HG02763 (cell line): ENCODE data around the gene NT5DC4.
A peak's percentile ranks its signal among the peaks of the same experiment; 100 is the strongest.

Experiments used
- ATAC-seq: cut with Tn5 transposase; IDR thresholded peaks from one replicate; pipeline ENCODE4 v1.9.1; 2021; ENCODE audit warnings: mild to moderate bottlenecking, moderate library complexity; ENCODE audit not compliant: unreplicated experiment

NT5DC4 gene

GRCh38 chr2:112782234-112782799 is 61.5 kb downstream of the NT5DC4 start:
- peak; percentile 87 for ATAC-seq

DNA sequence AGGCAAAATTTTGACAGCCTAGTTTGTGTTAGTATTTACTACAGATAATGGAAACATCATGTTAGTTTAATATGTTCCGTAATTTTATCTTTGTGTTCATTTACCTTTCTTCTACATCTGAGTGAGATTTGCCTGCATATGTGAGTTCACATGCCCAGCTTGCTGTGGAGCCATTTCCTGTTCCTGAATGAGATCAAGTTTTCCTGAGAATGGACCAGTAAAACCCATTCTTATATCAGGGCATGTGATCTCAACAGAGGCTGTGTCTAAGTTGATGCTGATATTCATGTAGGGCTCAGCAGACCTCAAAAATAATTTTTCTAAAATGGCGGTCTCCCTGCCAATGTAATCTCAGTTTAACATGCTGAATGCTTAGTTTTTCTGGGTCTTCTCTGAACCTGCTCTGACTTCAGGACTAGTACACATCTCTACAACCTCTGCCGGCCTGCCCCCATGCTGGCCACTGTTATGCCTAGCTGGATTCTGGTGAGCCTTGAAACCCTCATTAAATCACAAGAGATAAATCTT is 62.4 kb downstream of the NT5DC4 start:
- ATAC-seq, result no peak

DNA sequence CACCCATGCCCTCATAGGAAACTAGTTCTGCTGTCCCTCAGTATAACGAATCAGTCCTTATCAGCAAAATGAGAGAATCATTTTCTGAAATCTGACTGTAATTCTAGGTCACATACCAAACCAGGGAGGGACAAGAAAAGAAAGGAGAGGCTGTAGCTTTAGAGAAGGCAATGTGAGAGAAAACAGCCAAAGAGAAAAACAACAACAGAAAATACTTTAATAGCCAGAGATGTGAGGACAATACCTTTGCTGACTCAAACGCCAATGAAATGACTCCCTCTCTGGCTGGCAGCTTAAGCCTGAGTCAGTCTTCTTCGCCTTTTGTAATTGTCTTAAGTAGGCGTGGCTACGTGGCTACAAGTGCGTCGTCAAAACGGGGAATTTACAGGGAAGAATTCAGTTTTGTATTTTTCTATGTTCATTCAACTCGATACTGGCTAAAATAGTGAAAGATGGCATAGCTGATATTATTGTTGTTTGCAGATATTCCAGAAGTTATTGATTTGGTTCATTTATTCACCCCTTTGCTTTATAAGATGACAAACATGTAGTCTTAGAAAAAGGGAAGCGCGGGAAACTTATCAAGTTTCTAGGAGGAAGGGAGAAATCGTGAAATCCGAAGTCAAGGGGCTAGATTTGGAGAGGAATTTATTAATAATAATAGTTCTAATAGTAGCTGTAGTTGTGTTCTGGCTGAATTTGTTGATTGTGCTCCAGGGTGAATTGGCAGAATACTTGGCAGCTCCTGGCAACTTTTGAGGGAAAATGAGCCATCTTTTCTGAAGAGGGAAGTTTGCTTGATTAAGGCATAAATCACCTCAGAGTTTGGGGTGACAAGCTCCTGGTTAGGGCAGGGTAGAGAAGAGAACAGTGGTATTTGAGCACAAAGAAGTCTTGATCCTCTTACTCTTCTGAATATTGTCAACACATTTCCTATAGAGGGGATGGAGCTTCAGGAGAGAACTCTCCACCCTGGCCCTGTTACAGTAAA is 63.7 kb downstream of the NT5DC4 start, which contains the start of gene IL1A:
Gene IL1A, minus strand, starts transcription at position 295 of the 991 bp plus-strand sequence. CDS start 723 bp downstream, outside the sequence.
- ATAC-seq, result no peak

- ATAC-seq, result no peak
Observed at GRCh38 chr2:112787294-112787693, 66.5 kb downstream of the NT5DC4 start.

DNA sequence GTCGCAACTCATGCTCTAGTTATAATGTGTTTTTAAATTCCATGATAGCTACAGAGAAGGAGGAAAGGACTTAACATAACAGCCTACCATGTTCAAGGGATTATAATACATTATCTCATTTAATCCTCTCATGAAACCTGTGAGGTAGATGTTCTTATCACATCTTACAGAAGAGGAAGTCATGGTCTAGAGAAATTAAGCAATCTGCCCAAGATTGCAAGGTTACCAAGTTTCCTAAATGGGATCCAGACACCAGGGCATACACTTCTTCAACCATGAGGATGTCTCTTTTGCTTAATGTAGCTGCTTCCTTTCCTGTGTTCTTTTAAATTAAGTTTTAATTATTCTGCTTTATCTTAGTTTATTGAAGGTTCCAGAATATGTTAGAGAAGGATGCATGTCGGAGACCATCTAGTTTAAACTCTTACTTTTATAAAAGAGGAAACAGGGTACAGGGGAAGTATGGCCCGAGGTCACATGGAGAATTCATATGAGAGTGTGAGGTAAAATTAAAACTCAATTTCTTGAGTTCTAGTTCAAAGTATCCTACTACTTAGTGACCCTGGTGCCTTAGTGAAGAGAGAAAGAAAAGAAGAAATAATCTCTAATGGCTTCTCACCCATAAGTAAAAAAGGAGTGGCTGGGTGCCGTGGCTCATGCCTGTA is 67.0 kb downstream of the NT5DC4 start:
- ATAC-seq, result no peak

GRCh38 chr2:112788653-112789052 is 67.8 kb downstream of the NT5DC4 start:
- ATAC-seq, result no peak
